ENCODE measurements around the gene OGDHL.

GRCh38 chr10:49741108-49741995, 20.8 kb downstream of the OGDHL start:
- no peak for TF ChIP-seq CTCF (IDR thresholded peaks at IDR 0.05)
- no peak for TF ChIP-seq POLR2A (IDR thresholded peaks at IDR 0.05)
